ENCODE measurements around the gene ARHGAP15. TPM values are rescaled to one million over a fixed set of nuclear protein-coding genes. Genes with fewer than 3 reads are reported as not detected.

ARHGAP15 gene
- total RNA-seq, 1 experiment from 2014 or later: 0.71 TPM

DNA sequence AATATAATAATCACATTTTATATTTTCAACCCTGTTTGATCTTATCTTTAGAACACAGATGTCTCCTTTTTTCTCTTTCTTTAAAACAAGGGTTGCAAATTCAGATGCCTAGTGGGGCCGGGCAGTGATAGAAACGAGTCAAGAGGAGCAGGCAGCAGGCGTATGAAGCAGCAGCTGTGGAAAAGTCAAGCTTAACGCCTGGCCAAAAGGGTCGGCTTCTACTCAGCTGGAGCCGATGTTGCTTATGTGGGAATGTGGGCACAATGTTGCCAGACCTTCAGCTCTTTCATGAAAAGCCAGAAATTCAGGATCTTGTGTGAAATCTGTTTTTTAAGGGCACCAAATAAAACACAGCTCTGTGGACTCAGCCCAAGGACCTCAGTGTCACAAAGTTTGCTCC lies 642.7 kb downstream of the ARHGAP15 start:
- in situ Hi-C loops (cut with HindIII; ENCODE audit: low pct_unique_long_range_greater_than_20kb, low sequenced_read_pairs): no loop called here
- DNase-seq (ENCODE audit: low read depth, low spot score): no peak

DNA sequence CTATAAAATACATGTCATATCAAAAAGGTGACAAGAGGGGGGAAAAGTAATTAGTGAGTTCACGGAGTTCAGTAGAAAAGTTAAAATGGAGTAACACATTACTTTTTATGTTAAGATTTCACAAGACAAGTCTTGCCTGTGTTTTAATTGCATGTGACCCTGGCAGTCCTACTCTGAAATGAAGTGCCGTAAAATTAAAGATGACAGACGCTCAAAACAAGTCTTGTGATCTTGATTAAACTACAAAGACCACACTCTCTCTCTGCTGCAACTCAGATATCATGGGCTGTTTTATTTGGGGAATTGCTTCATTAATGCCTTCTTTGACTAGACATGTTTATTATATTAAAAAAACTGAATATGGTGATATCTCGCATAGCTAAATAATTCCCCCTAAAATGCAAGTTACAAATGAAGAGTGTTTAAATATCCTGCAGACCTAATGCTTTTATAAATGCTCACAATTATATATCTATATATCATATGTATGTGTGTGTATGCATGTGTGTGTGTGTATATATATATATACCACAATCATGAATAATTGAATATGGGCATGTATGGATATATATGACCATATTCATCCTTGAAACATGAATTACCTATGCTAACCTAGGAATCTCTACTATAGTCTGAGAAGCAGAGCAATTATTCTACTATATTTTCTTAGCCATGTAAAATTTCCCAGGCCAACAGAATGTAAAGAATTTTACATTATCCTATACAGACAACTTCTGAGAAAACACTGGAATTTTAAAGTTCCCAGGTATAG lies 647.5 kb downstream of the ARHGAP15 start:
- in situ Hi-C loops (cut with HindIII; ENCODE audit: low pct_unique_long_range_greater_than_20kb, low sequenced_read_pairs): no loop called here
- no peak for DNase-seq (ENCODE audit: low read depth, low spot score)

DNA sequence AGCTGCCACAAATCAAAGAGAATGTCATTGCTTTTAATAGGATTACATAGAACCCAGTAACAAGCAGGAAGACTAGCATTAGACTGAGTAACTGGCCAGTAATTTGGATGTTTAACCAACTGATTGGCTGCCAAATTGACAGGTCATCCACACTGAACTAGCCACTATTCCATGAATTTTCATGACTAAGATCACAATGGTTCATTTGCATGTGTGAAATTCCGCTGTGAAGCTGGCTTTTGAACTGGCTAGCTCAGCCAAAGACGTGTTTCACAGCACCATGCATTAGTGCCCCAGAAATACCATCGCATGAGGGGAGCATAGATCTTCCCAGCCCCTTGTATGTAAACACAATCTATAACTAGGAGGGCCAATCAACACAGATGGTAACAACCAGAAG lies 649.8 kb downstream of the ARHGAP15 start:
- in situ Hi-C loops (cut with HindIII; ENCODE audit: low pct_unique_long_range_greater_than_20kb, low sequenced_read_pairs): no loop called here
- no peak for DNase-seq (ENCODE audit: low read depth, low spot score)

DNA sequence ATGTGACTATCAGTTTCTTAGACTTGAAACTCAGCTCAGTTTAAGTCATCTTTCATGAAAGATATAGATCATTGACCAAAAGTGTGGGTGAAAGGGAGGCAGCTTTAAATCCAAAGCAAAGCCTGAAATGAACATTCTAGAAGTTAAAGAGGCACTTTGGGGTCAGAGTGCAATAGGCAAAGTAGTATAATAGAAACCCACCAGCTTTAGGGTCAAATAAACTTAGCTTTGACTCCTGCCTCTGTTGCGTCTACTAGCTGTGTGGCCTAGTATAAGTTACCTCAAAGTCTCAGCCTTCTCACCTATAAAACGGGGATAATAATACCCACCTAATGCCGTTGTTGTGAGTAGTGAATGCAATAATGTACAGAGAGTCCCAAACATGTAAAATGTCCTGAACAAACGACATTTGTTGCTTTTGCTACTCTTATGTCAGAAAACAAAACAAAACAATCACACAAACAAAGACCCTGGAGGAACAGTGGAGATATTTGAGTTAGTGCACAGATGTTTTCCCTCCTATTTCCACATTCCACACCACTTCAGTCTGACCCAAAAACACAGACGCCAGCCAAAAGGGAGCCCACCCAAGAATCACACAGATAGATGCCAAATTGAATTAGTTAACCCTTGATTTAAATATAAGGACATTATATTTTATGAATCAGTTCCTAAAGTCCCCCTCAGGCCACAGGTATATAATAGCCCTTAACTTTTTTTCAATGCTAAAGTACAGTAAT lies 657.0 kb downstream of the ARHGAP15 start:
- in situ Hi-C loops (cut with HindIII; ENCODE audit: low pct_unique_long_range_greater_than_20kb, low sequenced_read_pairs): no loop called here
- DNase-seq (ENCODE audit: low read depth, low spot score): no peak

DNA sequence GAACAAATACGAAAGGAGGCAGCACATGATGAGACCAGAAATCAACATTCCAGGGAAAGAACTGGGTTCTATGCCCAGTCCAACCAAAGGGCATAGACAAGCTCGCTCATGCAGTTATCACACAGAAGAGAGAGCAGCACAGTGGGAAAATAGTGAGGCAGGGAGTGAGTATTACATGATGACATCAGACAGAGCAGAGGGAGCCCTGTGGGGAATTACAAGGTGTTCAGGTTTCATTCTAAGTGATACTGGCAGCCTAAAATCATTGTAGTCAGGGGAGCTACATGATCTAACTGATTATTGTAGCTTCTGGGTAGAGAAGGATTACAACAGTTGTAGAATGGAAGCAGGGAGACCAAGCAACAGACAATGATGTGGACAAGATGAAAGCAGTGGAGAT lies 658.5 kb downstream of the ARHGAP15 start:
- in situ Hi-C loops (cut with HindIII; ENCODE audit: low pct_unique_long_range_greater_than_20kb, low sequenced_read_pairs): no loop called here
- no peak for DNase-seq (ENCODE audit: low read depth, low spot score)

DNA sequence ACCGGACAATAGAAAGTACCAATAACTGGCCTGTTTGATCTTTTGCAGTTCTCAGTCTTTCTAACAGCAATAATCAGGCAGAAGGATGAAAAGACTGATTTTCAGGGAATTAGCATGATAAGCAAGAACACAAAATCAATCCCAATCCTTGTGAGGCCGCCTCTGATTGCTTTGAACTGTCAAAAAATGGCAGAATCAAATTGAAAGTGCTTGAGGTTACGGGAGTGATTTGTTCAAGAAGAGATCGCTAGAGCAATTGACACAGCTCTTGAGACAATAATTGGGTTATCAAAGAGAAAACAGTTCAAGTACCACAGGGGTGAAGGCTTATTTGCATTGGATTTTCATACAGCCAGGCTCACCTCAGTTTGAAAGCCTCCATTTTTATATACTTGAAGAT lies 663.4 kb downstream of the ARHGAP15 start:
- no peak for DNase-seq (ENCODE audit: low read depth, low spot score)
- in situ Hi-C loops (cut with HindIII; ENCODE audit: low pct_unique_long_range_greater_than_20kb, low sequenced_read_pairs): no loop called here

DNA sequence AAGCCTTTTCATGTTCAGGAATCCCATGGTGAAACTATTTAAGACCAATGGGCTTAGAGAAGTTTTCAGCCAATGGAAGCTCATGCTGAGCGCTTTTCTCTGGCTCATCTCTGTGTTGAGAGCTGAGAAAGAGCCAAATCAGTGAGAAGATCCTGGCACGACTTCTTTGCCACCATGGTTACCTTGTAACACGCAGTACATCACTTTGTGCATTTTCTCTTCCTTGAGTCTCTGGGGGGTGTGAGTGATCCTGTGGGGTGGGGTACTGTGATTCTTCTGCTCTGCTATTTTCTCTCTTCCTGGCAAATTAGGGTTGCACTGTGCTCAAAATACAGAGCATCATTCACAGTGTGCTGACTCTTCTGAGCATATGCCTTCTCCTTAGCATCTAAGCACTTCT lies 664.2 kb downstream of the ARHGAP15 start:
- in situ Hi-C loops (cut with HindIII; ENCODE audit: low pct_unique_long_range_greater_than_20kb, low sequenced_read_pairs): no loop called here
- DNase-seq (ENCODE audit: low read depth, low spot score): no peak

DNA sequence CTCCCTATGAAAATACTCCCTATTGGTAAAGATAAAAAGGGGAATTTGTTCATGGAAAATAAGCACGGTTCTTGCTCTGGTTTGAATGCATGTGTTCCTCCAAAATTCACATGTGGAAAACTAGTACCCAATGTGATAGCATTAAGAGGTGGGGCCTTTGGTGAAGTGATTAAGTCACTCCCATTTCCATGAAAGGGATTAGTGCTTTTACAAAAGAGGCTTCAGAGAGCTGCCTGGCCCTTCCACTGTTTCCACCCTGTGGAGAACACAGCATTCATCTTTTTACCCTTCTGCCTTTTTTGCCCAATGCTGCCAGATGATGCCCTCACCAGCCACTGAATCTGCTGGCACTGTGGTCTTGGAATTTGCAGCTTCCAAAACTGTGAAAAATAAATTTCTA lies 666.8 kb downstream of the ARHGAP15 start:
- in situ Hi-C loops (cut with HindIII; ENCODE audit: low pct_unique_long_range_greater_than_20kb, low sequenced_read_pairs): no loop called here
- DNase-seq (ENCODE audit: low read depth, low spot score): peak; percentile 21

DNA sequence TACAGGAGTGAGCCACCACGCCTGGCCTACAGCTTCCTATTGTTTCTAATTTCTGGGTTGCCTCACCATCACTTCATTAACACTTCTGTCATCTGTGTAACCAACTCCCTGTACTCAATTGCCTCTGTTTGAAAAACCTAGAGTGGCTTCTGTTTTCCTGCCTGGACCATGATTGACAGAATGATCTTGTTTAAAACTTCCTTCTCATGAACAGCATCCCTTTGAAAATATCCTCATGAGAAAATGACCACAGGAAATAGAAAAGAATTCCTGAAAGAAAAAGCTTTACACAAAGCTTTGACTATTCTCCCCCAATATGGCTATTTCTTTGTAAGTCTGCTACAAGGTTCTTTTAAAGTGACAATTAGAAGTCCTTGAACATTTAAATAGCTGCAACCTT lies 672.3 kb downstream of the ARHGAP15 start:
- in situ Hi-C loops (cut with HindIII; ENCODE audit: low pct_unique_long_range_greater_than_20kb, low sequenced_read_pairs): no loop called here

DNA sequence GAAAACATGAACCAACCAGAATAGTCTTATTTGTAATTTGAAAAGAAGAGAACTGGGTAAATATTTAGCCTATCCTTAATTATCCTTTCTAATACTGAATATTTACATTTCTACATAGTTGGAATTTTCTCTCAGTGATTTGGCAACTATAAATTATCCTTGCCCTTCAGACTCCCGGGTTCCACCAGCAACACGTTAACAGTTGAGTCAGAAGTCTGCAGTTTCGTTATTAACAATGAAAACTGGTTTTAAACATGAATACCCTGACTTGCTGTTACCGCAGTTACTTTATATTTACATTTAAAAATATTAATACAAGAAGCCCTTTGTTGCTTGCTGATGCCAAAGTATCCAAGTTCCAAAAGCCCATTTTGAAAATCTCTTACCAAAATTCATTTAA lies 673.0 kb downstream of the ARHGAP15 start:
- in situ Hi-C loops (cut with HindIII; ENCODE audit: low pct_unique_long_range_greater_than_20kb, low sequenced_read_pairs): no loop called here
- no peak for DNase-seq (ENCODE audit: low read depth, low spot score)

More for the DNA sequence above, 672.3 kb downstream of the ARHGAP15 start:
- peak; percentile 37 for DNase-seq (ENCODE audit: low read depth, low spot score)

DNA sequence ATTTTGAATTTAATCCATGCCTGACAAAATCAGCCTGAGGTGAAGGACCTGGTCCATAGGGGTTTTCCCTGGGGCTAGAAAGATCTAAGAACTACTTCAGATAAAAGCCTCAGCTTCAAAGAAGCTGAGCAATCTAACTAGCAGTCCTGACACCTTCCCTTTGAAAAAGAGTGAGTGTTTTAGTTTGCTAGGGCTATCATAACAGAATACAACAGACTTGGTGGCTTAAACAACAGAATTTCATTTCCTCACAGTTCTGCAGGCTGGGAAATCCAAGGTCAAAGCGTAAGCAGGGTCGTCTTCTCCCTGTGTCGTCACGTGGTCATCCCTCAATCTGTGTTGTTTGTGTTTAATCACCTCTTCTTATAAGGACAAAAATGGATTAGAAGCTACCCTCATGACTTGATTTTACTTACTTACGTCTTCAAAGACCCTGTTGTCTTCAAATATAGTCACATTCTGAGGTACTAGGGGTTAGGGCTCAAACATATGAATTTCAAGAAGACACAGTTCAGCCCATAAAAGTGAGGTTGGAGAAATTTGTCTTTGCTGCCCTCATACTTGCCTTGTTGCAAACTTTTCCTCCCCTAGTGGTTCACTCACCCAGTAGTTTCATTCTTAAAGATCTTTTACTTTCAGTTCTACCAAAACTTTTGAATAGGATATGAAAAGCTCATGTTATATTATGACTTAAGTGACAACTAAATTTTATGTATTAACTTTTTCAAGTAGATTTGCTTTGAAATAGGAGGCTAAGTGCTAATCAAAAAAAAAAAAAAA lies 673.8 kb downstream of the ARHGAP15 start:
- in situ Hi-C loops (cut with HindIII; ENCODE audit: low pct_unique_long_range_greater_than_20kb, low sequenced_read_pairs): no loop called here
- no peak for DNase-seq (ENCODE audit: low read depth, low spot score)

DNA sequence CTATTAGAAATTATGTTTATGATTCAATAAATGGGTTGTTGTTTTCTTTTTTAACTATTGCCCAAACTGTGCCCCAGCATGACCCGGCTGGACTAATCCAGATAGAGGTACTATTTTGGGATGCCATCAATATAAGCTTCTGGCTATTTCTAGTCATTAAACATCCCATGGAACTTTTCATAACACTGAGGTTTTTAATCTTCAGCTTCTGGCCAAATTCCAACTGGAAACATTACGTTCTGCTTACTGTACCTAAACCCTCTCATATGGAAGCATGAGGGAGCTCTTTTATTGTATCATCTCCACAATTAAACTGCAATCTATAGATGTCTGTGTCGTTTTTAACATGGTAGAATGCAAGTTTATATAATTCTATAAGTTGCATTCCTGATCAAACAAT lies 674.7 kb downstream of the ARHGAP15 start:
- no peak for DNase-seq (ENCODE audit: low read depth, low spot score)
- in situ Hi-C loops (cut with HindIII; ENCODE audit: low pct_unique_long_range_greater_than_20kb, low sequenced_read_pairs): no loop called here

DNA sequence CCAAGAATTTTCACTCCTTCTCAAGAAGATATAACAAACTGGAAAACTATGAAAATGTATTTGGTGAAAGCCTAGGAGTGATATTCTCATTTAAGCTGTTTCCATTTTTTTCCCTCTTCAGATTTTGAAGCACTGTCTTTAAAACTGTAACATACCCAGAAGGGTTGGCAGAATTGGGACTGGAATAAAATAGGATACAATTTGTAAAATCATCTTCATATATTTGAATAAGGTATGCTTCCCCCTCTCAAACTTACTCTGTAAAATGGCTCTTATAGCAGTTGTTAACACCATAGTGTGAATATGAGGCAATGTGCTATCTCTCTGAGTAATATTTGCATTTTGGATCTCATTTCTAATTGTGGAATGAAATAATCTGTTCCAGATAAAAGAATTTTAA lies 676.4 kb downstream of the ARHGAP15 start:
- in situ Hi-C loops (cut with HindIII; ENCODE audit: low pct_unique_long_range_greater_than_20kb, low sequenced_read_pairs): no loop called here

DNA sequence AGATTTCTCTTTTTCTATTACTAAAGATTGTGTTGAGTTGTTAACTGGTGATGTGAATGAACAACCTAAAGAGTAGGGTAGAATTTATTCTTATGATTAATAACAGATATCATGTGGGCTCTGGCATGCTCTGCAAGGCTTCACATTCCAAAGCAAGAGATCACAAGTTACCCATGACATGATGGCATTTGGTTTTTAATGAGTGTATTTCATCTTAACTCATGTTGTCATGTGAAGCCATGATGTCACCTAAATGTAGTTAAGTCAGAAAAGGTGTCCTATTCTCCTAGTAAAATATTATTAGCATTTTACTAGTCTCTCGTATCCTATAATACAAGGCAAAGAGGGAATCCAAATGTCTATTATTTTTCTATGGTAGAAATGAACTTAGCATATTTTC lies 678.0 kb downstream of the ARHGAP15 start:
- no peak for DNase-seq (ENCODE audit: low read depth, low spot score)

More for the DNA sequence above, 676.4 kb downstream of the ARHGAP15 start:
- DNase-seq (ENCODE audit: low read depth, low spot score): no peak

DNA sequence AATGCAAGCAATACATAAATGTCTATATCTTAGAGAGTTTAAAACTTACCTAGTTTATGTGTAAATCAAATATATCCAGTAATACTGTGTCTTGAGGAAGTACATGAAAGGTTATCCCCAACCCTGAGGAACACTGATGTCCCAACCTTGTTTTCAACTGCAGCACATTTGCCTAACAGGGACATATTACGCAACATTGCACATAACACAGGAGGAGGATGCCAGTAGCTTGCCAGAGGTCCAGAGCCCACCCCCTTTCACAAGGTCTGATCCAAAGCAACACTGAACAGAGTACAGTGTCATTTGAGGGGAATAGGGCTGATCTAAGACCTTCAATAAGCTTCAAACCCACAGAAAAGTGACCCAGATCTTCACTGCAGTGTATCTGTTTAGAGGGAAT lies 678.5 kb downstream of the ARHGAP15 start:
- in situ Hi-C loops (cut with HindIII; ENCODE audit: low pct_unique_long_range_greater_than_20kb, low sequenced_read_pairs): no loop called here
- DNase-seq (ENCODE audit: low read depth, low spot score): no peak

More for the DNA sequence above, 678.0 kb downstream of the ARHGAP15 start:
- in situ Hi-C loops (cut with HindIII; ENCODE audit: low pct_unique_long_range_greater_than_20kb, low sequenced_read_pairs): no loop called here

DNA sequence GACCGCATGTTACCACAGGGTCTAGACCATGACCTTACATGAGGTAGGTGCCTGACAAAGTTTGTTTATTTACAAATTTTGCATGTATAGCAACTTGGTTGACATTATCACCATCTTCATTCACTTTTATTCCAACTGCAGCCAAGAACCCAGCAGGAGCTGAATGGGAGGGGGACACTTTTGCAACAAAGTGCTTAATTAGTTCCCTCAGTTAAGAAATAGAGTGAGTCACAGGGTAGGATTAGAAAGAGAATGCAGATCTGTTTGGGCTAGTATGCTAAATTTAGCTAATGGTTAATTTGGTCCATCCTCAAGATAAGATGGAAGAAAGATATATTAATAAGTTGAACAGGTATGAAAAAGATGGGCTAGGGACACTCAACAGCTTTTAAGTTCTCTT lies 678.9 kb downstream of the ARHGAP15 start:
- DNase-seq (ENCODE audit: low read depth, low spot score): no peak
- in situ Hi-C loops (cut with HindIII; ENCODE audit: low pct_unique_long_range_greater_than_20kb, low sequenced_read_pairs): no loop called here

DNA sequence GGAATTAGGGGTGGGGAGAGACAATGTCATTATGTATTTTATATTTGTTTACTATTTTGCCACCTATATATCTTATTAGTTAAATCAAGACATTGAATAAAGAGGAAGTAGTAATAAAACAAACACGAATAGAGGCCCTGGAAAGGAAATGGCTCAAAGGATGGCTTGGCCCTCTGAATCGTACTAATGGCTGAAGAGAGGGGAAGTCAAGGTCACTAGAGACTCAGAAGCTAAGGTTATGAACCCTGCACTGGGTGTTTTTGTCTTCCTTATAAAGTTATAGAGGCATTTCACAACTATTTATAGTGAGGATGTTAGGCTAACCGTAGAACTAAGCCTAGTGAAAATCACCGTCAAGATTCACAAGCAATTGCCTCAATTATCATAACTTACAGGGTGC lies 685.9 kb downstream of the ARHGAP15 start:
- DNase-seq (ENCODE audit: low read depth, low spot score): no peak
- in situ Hi-C loops (cut with HindIII; ENCODE audit: low pct_unique_long_range_greater_than_20kb, low sequenced_read_pairs): no loop called here

DNA sequence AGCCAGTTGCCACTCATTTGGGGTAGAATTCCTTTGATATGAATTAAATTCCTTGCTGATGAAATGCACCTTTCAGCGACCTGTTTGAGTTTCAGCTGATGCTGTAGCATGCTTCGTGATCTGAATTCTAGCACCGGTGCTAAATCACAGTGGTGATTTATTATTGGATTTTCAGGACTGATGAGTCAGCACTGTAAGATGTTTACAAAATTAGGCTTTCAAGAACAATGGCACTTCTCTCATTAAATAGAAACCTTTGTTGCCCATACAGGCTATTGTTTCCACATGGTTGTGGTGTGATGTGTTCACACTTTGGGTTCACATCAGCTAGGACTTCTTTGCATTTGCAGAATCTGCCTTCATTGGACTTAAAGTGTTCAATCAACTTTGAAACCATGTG lies 687.7 kb downstream of the ARHGAP15 start:
- DNase-seq (ENCODE audit: low read depth, low spot score): no peak
- in situ Hi-C loops (cut with HindIII; ENCODE audit: low pct_unique_long_range_greater_than_20kb, low sequenced_read_pairs): no loop called here

All from SK-MEL-5 (cell line).